ENCODE measurements around the gene POU3F2.

DNA sequence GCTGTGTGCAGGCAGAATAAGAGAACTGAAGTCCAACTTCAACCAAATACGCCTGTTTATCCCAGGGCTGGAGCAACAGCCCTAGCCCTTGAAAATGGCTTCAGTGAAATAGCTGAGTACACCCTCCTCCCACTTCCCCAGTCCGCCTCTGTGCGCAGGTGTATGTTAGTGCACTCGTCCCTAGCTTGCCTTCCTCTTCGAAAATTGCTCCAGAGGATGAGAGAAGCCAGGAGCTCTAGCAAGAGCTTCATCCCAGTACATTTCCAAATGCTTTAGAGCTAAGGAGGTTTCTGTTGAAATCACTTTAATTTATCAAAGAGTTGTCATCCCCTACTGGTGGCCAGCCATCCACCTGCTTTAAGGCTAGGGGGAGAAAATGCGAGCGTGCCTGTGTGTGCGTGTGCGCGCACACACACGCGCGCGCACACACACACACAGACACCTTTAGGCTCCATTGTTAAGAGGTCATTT, 5.4 kb upstream of the POU3F2 start:
- TF ChIP-seq, protein P1, sequence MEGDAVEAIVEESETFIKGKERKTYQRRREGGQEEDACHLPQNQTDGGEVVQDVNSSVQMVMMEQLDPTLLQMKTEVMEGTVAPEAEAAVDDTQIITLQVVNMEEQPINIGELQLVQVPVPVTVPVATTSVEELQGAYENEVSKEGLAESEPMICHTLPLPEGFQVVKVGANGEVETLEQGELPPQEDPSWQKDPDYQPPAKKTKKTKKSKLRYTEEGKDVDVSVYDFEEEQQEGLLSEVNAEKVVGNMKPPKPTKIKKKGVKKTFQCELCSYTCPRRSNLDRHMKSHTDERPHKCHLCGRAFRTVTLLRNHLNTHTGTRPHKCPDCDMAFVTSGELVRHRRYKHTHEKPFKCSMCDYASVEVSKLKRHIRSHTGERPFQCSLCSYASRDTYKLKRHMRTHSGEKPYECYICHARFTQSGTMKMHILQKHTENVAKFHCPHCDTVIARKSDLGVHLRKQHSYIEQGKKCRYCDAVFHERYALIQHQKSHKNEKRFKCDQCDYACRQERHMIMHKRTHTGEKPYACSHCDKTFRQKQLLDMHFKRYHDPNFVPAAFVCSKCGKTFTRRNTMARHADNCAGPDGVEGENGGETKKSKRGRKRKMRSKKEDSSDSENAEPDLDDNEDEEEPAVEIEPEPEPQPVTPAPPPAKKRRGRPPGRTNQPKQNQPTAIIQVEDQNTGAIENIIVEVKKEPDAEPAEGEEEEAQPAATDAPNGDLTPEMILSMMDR (IDR thresholded peaks at IDR 0.05), result no peak
- TF ChIP-seq POLR2A (IDR thresholded peaks at IDR 0.05), result no peak

Data from adrenal gland (tissue), 5 donors.